Muscle of leg (tissue), 11 donors: ENCODE results near the gene MYO1D. TPM values are rescaled to one million over a fixed set of nuclear protein-coding genes. Genes with fewer than 3 reads are reported as not detected.
A peak's percentile ranks its signal among the peaks of the same experiment; 100 is the strongest.

Source experiments
- DNase-seq: peaks from one replicate; pipeline ENCODE4 v3.0.0; 2013
- H3K27ac ChIP-seq: one replicate; pipeline ENCODE4 v1.5.1; 2013; ENCODE audit warnings: mild to moderate bottlenecking, low read length, control low read depth
- H3K27me3 ChIP-seq: one replicate; pipeline ENCODE4 v1.6.1; 2013; ENCODE audit warnings: low read length; ENCODE audit not compliant: control insufficient read depth, insufficient read depth
- H3K36me3 ChIP-seq: one replicate; pipeline ENCODE4 v1.6.1; 2013; ENCODE audit warnings: low read length; ENCODE audit not compliant: control insufficient read depth, insufficient read depth
- H3K4me1 ChIP-seq: one replicate; pipeline ENCODE4 v1.6.1; 2013; ENCODE audit warnings: low read length; ENCODE audit not compliant: control insufficient read depth, insufficient read depth
- H3K4me3 ChIP-seq: one replicate; pipeline ENCODE4 v1.5.1; 2013; ENCODE audit warnings: low read length, control low read depth
- H3K9me3 ChIP-seq: replicated peaks from 2 replicates; pipeline ENCODE4 v1.6.1; 2013; ENCODE audit warnings: low read depth, low read length; ENCODE audit not compliant: control insufficient read depth
- WGBS: methylation state at CpG from one replicate; pipeline ENCODE4 v1.1.5; 2013; ENCODE audit warnings: missing lambda C conversion rate; ENCODE audit not compliant: insufficient coverage; 5-methylcytosine and 5-hydroxymethylcytosine counted together
- polyA plus RNA-seq, 8 donors: library from polyadenylated mRNA; unstranded; fragments of 120-200 nt; gene quantifications; one replicate each; pipeline versions ENCODE4 v1.2.1 to v1.2.3, GENCODE V29; 2013; ENCODE audit warnings: inconsistent platforms in 1 of 8, low replicate concordance in 1 of 8; ENCODE audit not compliant: insufficient read length in 8 of 8, insufficient read depth in 1 of 8
- total RNA-seq: library from RNA; stranded (reverse); fragments of 120-200 nt; gene quantifications from one replicate; pipeline ENCODE4 v1.2.4, GENCODE V29; 2013

MYO1D gene
- total and polyA plus RNA-seq, 9 donors, result 4.2 to 10.2 (median 5.4) TPM

- H3K4me1 ChIP-seq, result no peaks in the 10 kb centered on the region
- DNase-seq, result no peak
- H3K27ac ChIP-seq, result no peak overlapping the region
- H3K9me3 ChIP-seq, result no peaks in the 10 kb centered on the region
- no peak overlapping the region for H3K4me3 ChIP-seq
- H3K27me3 ChIP-seq, result peaks cover 2% of the 10 kb centered on the region
- H3K36me3 ChIP-seq, result no peaks in the 10 kb centered on the region
- WGBS, result no CpG with 5 or more reads among the region's 2 CpGs
These were observed 70.3 kb downstream of the MYO1D start for GRCh38 chr17:32806646-32807045.

GRCh38 chr17:32805029-32805976 is 71.6 kb downstream of the MYO1D start:
- H3K4me1 ChIP-seq, result no peaks in the 10 kb centered on the region
- no peaks in the 10 kb centered on the region for H3K9me3 ChIP-seq
- peaks cover 2% of the 10 kb centered on the region for H3K27me3 ChIP-seq
- no CpG with 5 or more reads among the region's 5 CpGs for WGBS
- no peak overlapping the region for H3K27ac ChIP-seq
- no peaks in the 10 kb centered on the region for H3K36me3 ChIP-seq
- DNase-seq, result no peak
- H3K4me3 ChIP-seq, result no peak overlapping the region

- no CpG with 5 or more reads among the region's 2 CpGs for WGBS
- H3K36me3 ChIP-seq, result no peaks in the 10 kb centered on the region
- DNase-seq, result peak; percentile 14
- H3K27me3 ChIP-seq, result peaks cover 2% of the 10 kb centered on the region
- no peaks in the 10 kb centered on the region for H3K9me3 ChIP-seq
- H3K27ac ChIP-seq, result no peak overlapping the region
- no peaks in the 10 kb centered on the region for H3K4me1 ChIP-seq
- H3K4me3 ChIP-seq, result no peak overlapping the region
These were observed 73.4 kb downstream of the MYO1D start for GRCh38 chr17:32803544-32803943.

- Histone ChIP-seq H3K27ac (no peak overlapping the region), H3K9me3 (no peaks in the 10 kb centered on the region), H3K27me3 (peaks cover 2% of the 10 kb centered on the region), H3K36me3 (no peaks in the 10 kb centered on the region), H3K4me1 (no peaks in the 10 kb centered on the region), H3K4me3 (no peak overlapping the region)
- DNase-seq, result no peak
These were observed 74.6 kb downstream of the MYO1D start for GRCh38 chr17:32802306-32802705.

- no peak overlapping the region for H3K27ac ChIP-seq
These were observed 75.3 kb downstream of the MYO1D start for GRCh38 chr17:32801641-32802040.

GRCh38 chr17:32801193-32801592 is 75.7 kb downstream of the MYO1D start:
- Histone ChIP-seq H3K27ac (no peak overlapping the region), H3K27me3 (peaks cover 2% of the 10 kb centered on the region), H3K9me3 (no peaks in the 10 kb centered on the region), H3K4me1 (no peaks in the 10 kb centered on the region), H3K36me3 (no peaks in the 10 kb centered on the region), H3K4me3 (no peak overlapping the region)
- DNase-seq, result peak; percentile 20
- 60% methylated on average over 4 of the region's 4 CpGs for WGBS

More at GRCh38 chr17:32801641-32802040, 75.3 kb downstream of the MYO1D start:
- no peak for DNase-seq
- H3K4me1 ChIP-seq, result no peaks in the 10 kb centered on the region
- peaks cover 2% of the 10 kb centered on the region for H3K27me3 ChIP-seq
- no peaks in the 10 kb centered on the region for H3K9me3 ChIP-seq
- WGBS, result 60% methylated on average over 1 of the region's 2 CpGs
- H3K36me3 ChIP-seq, result no peaks in the 10 kb centered on the region
- H3K4me3 ChIP-seq, result no peak overlapping the region

- DNase-seq, result no peak
- Histone ChIP-seq H3K27me3 (peaks cover 2% of the 10 kb centered on the region), H3K36me3 (no peaks in the 10 kb centered on the region), H3K9me3 (no peaks in the 10 kb centered on the region), H3K27ac (no peak overlapping the region), H3K4me3 (no peak overlapping the region), H3K4me1 (no peaks in the 10 kb centered on the region)
- WGBS, result no CpG with 5 or more reads among the region's 1 CpG
These were observed 78.0 kb downstream of the MYO1D start for GRCh38 chr17:32798938-32799337.

- H3K27ac ChIP-seq, result no peak overlapping the region
- 56% methylated on average over 6 of the region's 11 CpGs for WGBS
- DNase-seq, result no peak
- H3K9me3 ChIP-seq, result no peaks in the 10 kb centered on the region
- no peak overlapping the region for H3K4me3 ChIP-seq
- no peaks in the 10 kb centered on the region for H3K36me3 ChIP-seq
- peaks cover 2% of the 10 kb centered on the region for H3K27me3 ChIP-seq
- no peaks in the 10 kb centered on the region for H3K4me1 ChIP-seq
These were observed 81.5 kb downstream of the MYO1D start for GRCh38 chr17:32795339-32795979.

GRCh38 chr17:32794533-32795246 is 82.2 kb downstream of the MYO1D start:
- Histone ChIP-seq H3K36me3 (no peaks in the 10 kb centered on the region), H3K27ac (no peak overlapping the region), H3K27me3 (peaks cover 2% of the 10 kb centered on the region), H3K4me3 (no peak overlapping the region), H3K9me3 (no peaks in the 10 kb centered on the region), H3K4me1 (no peaks in the 10 kb centered on the region)
- WGBS, result 87% methylated on average over 6 of the region's 7 CpGs
- DNase-seq, result no peak

- Histone ChIP-seq H3K4me1 (no peaks in the 10 kb centered on the region), H3K4me3 (no peak overlapping the region), H3K36me3 (no peaks in the 10 kb centered on the region), H3K27me3 (peaks cover 2% of the 10 kb centered on the region), H3K27ac (no peak overlapping the region), H3K9me3 (no peaks in the 10 kb centered on the region)
- WGBS, result no CpG with 5 or more reads among the region's 4 CpGs
- DNase-seq, result no peak
These were observed 83.1 kb downstream of the MYO1D start for GRCh38 chr17:32793841-32794240.
